HTERT RPE-1 (cell line): ENCODE data around the gene IL17RD.

Source experiments
- in situ Hi-C: fragments of 300-500 bp; cut with MboI; formaldehyde crosslinking; loops from 4 replicates; pipeline ENCODE4 v1.14.3; 2020; ENCODE audit warnings: low sequenced_read_pairs

The IL17RD gene

DNA sequence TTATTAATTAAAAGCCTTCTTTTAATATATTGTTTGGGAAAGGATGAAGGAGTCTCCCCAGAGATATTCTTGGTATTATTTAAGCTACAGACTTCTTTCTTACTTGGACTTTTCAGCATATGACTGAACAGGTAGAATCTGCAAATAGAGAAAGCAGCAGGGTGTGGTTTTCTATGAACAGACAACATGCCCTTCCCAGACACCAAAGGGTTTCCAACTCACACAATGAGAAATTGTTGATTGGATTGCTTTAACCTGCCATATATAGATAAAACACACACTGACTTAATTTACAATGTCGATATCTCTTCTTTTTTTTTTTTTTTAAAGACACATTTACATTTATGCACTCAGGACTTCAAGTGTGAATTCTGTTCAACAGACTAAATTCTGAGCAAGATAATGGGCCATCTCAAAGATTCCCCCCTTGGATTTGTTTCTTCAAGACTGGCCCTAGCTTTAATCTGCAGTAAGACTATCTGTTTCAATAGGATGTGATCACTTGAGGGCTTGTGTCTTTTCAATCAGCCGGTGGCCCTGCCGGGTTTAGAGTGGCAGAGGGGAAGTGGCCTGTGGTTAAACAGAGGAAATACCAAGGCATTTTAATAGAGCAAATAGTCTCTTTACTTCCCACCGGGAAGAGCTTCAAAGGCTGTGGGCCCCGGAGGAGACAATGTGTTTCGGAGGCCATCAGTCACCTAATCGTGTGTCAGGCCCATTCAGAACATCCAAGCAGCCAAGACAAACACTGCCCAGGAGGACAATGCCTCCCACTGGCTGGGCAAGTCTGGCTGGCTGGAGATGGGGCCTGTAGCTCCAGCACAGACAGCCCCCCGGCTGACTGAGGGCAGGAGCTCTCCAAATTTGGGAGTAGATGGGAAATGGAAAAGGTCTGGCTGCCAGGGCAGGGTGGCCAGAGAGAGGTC lies 6.1 kb downstream of the IL17RD start:
- in situ Hi-C loops: no loop called here

DNA sequence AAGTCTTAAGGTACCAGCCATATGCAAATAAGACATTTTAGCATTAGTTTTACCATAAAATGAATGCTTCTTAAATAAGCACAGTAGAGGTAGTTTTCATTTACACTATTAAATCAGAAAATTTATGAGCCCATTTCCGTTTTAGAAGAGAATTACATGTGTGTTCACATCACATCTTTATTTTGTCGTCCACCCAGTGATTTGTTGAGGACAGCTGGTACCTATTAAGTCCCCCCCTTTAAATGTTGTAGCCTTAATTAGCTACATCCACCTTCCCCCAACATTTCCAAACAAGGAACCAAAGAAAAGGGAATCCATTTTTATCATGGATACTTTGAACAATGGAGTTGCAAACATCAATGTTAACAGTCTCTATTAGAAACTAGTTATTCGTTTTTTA lies 6.8 kb downstream of the IL17RD start:
- in situ Hi-C loops: no loop called here

DNA sequence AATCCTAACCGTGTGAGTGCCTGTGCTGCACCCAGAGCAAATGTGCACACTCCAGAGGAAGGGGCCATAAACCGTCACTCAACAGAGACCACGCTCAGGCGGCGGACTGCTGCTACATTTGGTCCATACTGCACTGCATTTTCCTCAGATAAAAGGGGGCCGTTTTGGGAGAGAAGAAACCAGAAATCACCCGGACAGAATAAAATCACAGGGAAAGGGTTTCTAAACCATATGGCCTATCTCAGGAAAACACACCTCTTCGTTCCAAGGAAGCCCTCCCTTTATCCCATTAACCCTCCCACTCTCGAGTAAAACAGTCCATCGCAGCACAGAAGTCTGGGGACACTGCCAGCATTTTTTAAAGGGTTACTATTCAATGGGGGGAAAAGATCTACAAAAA lies 7.6 kb downstream of the IL17RD start:
- in situ Hi-C loops: no loop called here

DNA sequence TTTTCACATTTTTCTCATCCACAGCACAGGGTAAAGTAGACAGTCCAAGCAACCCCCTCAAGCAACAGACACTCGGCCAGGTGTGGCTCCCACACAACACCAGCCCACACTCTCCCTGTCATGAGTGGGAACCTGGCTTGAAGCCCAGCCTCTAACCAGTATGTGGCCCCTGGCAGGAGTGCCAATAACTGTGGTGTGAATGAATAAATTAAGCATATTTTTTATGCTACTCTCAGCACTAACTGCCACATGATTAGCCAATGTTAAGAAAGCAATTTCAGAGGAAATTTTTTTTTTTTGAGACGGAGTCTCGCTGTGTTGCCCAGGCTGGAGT lies 9.9 kb downstream of the IL17RD start:
- in situ Hi-C loops: no loop called here

DNA sequence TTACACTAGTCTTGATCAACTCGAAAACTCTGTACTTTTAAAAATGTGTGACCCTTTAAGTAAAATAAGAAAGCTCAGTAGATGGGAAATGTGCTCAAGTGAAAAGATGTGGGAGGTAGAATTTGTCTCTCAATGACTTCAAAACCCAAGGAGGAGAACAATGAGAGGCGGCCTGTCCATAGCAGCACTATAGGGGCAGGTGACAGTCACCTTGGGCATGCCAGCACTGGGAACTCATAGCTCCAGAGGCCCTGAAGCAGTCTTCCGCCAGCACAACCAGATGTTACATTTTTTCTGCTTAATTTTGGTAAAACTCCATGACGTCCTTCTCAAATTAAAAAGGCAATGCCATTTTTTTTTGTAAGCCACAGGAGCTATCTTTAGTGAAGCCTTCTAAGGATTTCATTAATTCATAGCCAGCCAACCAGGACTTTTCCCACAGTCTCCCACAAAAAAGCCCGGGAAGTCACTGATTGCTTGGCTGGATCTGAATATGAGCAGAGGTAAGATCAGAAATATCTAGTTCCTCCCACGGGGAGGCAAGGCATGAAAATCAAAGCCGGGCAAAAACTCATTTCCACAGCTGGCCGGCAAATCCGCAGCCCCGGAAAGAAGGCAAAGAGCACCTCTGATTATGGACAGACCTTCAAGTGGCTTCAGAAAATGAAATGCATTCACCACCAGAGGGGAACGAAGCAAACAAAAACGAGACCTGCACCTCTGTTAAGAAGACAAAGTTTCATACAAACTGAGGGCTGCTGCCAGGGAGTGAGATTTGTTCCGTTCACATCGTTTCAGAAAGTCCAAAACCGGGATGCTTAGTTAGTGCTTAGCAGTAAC lies 10.5 kb downstream of the IL17RD start:
- in situ Hi-C loops: no loop called here

DNA sequence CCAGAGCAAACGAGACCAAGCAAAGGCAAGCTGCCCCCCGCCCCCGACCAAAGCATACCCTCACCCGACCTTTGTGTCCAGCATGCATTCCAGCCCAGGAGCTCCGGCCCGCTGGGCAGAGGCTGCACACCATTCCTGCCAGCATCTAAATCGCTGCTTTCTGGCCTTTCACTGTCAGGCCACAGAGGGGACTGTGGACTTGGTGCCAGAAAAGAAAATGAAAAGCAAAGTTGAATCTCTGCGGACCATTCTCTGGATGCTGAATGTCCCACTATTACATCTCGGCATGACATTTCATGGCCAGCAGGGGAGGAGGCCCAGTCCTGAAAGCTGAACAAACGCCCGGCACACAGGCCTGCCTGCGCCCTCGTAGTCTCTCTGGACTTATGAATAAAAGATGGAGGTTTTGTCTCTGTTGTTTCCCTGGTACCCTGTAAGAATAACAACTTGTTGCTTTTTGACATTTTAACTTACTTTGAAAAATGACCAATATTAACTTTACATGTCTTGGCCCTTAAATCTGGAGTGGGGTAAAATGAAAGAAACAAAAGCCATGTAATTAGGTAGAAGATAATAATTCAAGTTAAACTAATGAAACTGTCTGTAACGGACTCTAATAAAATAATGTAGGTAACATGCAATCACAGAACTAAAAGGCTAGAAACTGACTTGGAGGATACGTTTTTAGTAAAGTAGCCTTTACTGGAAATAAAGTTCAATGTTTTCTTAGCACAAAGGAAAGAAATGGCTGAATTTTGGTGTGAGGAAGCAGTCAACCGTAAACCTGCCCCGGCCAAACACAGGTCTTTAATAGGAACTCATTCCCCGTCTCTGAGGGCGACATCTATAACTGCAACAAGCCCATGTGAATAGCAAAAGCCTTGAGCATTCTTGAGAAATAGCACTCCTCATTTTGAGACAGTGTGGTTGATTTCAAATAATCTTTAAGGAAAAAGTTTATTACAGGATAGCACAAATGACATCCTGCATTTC lies 12.7 kb downstream of the IL17RD start:
- in situ Hi-C loops: no loop called here

DNA sequence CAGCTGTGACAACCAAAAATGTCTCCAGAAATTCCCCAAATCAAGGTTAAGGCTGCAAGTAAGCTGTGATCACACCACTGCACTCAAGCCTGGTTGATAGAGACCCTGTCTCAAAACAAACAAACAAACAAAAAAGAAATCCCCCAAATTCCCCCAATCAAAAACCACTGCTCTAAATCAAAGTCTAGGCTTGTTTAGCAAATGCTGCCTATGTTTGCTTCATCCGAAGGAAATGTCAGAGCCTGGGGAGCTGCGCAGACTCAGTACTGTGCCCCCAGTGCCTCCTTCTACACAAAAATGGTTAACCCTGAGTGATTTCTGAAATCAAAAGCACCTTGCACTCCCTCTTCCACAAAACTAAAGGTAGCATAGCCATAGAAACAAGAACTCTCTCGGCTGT lies 13.4 kb downstream of the IL17RD start:
- in situ Hi-C loops: no loop called here

DNA sequence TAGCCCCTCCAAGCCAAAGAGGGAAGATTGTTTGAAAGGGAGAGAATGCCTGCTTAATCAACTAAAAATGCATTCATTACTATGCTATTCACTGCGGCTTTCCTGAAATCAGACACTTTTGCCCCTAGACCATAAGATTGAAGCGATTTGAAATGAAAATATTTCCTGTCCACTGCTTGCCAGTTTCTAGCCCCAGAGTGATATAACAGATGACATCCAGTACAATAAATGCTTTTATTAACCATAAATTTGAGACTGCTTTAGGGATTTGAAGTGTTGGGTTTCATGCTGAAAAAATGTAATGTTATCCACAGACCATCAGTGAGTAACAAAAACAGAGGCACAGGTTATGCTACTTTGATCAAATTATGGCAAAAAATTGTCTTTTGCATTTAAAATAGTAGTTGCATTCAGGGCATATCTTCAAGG lies 14.1 kb downstream of the IL17RD start:
- in situ Hi-C loops: no loop called here

DNA sequence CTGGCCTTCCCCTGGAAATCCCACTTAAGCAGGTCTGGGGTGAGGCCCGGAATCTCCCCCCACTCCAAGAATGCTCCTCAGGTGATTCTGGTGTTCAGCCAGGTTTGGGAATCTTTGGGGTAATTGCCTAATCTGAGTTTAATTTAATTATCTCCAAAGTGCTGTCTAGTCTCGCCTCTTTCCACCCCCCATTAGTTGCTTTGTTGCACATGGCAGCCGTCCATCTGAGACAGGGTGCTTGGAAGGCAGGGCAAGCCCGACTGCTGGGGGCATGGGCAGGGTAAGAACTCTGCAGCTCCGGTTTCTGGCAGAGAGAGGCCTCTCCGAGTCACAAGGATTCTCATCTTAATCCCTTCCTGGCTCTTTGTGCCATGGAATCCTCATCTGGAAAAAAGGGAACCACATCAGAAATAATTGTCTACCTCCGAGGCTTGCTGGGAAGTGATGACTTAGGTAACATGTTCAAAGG lies 15.0 kb downstream of the IL17RD start:
- in situ Hi-C loops: no loop called here

DNA sequence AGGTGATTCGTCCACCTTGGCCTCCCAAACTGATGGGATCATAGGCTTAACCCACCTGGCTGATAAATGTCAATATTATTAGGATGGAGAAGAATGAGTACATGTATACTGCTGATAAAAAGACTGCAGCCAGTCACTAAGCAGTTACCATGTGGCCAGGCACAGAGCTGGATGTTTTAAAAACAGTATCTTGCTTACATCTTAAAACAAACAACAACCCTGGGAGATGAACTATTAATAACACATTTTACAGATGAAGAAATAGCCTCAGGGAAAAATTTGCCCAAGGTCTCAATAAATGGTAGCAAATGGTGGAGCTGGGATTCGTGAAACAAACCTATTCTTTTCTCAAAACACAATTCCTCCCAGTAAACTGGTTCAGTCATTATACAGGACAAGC lies 18.1 kb downstream of the IL17RD start:
- in situ Hi-C loops: no loop called here

DNA sequence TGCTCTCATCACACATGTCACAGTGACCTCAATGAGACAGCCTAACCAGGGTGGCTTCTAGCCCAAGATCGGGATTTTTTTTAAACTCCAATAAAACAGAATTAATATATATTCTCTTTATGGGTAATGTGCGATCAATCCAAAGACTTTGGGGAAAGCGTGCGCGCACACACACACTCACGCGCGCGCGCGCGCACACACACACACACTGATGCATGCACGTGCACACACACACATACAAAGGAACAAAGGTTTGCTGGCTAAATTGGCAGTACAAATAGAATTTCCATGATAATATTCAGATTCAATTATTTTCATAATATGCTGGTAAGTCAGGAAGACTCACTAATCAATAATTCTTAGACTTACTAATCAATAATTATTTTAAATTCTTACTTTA lies 19.3 kb downstream of the IL17RD start:
- in situ Hi-C loops: no loop called here

DNA sequence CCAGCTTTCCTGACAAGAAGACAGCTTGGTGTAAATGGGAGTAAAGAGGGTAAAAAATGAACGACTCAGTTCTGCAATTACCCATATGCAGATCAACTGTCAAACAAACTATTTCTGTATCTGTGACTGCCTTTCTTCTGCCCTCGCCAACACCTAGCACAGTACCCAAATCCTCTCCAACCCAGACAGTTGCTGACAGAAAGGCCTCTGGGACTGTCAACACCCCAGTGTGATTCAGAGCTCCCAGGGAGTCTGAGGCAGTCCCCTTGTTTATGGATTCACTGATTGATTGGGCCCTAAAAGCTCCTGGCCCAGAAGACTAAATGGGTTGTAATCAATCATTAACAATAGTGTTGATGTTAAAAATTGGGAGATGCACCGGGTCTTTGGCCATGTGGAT lies 20.2 kb downstream of the IL17RD start:
- in situ Hi-C loops: no loop called here

DNA sequence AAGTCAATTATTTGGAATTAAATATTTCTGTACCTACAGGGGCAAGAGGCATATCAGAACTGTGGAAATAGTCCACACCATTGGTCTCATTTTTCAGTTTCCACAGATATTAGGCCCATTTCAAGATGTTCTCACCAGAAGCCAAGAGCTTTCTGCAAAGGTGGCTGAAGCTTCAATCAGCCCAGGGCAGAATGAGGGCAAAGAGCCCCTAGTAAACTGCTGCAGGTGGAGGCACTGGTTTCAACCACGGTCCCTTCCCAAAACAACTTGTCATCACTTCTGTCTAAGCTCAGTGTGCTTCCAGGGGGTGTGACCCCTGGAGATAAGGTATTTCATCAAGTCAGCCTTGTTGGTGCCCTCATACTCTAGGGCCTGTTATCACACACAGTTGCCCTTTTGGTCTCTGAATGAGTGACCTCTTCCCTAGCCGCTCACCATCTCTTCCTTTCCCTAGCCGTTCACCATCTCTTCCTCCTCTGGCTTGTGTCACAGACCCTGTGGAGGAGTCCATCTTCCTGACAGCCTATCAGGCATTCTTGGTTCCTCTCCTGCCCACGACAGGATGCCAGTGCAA lies 21.2 kb downstream of the IL17RD start:
- in situ Hi-C loops: no loop called here

DNA sequence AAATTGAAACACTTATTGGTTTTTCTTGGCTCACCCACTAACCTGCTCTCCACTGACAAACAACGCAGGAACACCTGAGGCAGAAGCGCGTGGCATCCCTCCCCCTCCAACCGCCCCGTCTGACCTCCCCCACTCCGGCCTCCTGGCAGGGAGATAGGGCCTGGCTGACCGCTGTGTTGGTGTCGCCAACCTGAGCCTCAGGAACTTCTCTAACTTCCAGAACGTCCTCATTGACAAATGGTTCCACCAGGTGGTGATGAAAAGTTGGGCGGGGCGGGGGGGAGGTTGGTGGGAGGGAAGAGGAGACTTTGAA lies 22.8 kb downstream of the IL17RD start:
- in situ Hi-C loops: no loop called here

DNA sequence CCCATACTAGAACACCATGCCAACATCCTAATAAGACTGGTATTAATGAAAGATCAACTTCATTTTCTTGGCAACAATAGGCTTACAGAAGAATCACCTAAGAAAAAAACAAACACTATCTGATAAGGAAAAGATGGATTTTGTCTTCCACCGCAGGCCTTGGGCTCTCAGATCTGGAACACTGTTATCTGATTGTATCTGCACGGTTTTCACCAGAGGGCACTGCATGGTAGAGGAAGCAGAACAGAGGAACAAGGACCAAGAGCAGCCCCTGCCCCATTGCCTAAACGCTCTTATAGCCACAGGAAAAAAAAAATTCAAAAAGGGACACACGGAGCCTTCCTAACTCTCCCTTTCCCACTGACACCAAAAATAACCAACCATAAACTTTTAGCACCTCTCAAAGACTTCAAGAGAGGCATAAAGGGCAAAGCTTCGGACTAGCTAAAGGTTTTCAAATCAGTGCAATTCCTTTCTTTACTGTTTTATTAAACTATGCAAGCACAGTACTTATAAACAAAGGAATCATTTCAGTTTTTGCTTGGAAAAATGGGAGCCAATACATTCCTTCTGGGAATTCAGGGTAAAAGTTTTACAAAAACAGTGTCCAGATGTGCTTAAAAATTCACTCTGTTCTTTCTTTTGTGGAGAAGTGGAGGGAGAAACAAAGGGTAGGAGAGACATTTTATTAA lies 23.3 kb downstream of the IL17RD start:
- in situ Hi-C loops: no loop called here

DNA sequence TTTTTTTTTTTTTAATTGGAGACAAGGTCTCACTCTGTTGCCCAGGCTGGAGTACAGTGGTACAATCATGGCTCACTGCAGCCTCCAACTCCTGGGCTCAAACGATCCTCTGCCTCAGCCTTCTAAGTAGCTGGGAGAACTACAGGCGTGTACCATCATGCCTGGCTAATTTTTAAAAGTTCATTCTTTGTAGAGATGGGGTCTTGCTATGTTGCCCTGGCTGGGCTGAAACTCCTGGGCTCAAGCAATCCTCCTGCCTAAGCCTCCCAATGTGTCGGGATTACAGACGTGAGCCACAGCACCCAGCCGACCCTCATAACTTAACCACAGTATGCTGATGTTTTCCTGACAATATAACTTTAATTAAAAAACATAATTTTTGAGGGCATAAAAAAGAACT lies 24.3 kb downstream of the IL17RD start:
- in situ Hi-C loops: no loop called here

DNA sequence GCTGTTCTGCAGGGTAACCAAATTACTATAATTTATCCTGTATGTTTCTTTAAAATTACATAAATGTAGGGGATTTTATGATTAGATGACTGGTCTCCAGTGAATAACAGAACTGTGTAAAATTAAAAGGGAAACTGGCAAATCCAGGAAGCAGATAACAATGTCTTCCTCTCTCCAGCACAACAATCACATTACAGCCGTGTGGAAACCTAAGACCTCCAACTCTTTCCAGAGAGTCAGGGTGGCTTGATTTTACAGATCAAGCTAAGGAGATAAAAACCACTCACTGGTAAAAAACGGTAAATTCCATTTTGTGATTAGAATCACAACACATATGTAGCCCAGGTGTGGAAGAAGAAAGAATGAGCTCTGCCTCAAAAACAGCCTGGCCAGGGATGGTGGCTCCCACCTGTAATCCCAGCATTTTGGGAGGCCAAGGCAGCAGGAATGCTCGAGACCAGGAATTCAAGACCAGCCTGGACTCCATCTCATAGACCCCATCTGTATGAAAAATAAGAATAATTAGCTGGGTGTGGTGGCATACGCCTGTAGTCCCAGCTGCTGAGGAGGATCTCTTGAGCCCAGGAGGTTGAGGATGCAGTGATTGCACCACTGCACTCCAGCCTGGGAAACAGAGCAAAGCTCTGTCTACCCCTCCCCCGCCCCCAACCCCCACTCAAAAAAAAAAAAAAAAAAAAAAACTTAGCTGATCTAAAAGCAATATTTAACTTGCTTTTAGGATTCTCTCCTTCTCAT lies 29.0 kb downstream of the IL17RD start:
- in situ Hi-C loops: no loop called here

DNA sequence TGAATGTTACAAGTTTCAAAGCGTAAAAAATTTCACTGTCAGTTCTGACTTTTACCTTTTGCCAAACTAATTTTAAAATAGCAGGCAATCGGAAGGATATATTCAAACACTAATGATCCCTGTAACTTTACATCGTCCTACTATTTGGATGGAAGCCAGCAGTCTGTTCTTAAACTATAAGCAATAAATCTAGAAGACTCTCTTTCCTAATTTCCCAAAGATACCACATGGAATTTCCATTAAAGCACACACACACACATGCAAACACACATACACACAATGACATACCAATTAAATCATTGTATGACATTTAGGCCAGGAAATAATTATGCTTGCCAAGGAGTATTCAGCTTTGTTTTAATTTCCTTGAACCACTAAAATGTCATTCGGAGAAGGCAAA lies 32.0 kb downstream of the IL17RD start:
- in situ Hi-C loops: no loop called here

DNA sequence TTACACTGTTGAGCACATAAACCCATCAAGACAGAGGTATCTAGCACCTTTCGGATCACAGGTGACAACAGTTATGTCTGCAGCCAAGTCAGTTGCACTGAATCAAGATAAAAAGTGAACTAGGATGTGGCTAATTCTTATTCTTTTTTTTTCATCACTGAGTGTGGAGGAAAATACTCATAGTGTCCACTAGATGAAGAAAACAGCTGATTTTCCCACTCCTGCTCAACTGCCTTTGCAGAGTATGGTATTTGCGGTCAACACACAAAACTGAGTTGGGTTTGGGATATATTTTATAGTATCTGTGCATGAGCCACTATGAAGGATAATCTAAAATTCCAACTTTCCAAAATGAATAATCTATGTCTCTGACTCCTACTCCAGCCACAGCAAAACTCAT lies 32.5 kb downstream of the IL17RD start:
- in situ Hi-C loops: no loop called here
